CD4-positive, alpha-beta T cell treated with Interleukin-10 for 1 hour (primary cell): ENCODE data around the gene SMIM38.

Experiments
- DNase-seq: peaks from one replicate; pipeline ENCODE4 v3.0.0-alpha.2; 2020

SMIM38 gene

DNA sequence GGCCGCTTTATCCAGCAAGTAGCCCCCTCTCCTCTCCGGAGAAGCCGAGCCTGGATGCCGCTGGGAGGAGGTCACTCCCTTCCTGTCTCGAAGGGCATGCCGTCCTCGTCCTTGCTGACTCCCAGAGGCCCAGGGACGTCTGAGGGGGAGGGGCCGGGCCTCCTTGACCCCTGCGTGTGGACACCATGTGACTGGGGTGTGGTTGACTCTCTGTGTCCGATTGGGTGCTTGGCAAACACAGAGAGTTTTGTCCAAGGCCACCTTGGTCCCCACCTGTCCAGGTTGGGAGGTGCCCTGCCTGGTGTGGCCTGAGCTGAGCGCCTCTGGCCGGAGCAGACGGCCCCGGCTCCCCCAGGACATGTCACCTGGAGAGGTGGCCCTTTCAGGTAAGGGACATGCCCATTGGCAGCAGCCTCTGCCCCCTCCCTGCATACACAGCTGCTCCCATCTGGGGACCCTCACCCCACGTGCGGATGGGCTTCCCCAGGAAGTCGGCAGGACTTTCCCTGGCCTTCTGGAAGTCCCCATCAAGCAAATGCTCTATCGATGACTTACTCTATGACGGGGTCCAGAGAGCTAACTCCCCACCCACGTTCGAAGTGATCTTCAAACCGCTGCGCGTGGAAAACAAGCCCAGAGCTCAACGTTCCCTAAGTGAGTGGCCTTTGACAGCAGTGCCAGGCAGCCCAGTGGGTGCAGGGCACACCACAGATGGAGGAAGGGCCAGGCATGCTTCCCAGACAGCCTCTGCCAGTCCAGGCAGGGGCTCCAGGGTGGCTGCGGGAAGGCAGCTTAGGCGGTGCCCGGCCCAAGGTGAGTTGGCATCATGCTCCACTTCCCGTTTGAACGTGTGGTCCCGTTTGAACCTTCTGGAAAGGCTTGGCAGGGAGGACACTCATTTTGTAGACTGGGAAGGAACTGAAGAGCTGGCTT lies at the start of gene SMIM38:
Gene SMIM38 (plus strand): TSS at position 634 of the 933 bp plus-strand sequence. CDS start 1,912 bp downstream, outside the sequence.
- no peak for DNase-seq

DNA sequence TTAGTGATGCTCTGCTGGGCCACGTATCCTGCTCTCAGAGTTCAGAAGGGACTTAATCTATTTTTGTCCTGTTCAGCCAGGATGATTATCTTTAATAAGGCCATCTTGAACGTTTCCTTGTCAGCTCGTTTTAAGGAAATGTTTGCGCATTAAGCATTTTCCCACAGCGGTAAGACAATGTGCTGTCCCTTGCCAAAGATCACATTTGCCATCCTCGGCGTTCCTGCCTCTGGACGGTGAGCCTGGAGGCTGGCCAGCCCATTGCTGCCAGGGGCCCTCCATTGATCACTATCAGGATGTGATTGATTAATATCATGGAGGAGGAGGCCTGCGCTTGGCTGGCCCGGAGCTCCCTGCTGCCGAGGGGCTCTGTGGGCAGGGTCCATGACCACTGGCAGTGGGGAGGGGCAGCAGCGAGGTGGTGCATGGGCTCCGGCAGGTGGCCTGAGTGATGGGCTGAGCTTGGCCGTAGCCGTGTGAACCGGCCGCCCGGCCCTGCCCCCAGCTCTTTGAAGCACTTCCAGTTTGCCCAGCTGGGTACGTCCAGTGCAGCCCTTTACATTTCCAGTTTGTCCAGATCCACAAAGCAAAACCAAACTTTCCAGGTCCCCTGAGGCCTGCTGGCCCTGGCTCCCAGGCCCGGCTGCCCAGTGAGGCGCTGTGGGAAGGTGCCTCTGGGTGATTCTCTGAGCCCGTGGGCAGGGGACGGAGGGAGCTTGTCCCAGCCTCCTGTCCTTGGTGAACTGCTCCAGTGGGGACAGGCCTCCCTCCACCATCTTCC lies 49.5 kb upstream of the SMIM38 start:
- DNase-seq: no peak

DNA sequence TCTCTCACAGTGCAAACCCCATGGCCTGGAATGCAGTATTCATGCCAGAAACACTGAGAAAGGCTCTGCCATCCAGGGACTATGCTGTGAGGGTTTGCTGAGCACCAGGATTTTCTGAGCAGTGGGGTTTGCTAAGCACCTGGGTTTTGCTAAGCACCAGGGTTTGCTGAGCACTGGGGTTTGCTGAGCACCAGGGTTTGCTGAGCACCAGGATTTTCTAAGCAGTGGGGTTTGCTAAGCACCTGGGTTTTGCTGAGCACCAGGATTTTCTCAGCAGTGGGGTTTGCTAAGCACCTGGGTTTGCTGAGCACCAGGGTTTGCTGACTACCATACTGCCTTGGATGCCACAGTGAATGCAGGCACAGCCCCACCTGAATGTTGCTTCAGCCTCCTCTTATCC lies 48.3 kb upstream of the SMIM38 start:
- DNase-seq: no peak

DNA sequence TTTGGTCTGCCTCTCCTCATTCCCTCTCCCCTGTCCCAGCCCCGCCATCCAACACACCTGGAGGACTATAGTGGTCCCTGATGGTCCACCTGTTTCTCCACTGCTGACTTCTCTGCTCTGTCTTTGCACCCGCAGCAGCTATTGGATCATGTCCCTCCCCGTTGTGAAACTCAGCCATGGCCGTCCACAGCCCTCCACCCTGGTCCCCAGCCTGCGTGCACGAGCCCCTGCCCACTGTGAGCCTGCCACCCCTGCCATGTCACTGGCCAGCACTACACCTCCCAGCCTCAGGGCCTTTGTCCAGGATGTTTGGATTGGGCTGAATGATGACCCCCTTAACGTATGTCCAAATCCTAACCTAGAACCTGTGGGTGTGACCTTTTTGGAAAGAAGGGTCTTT lies 47.7 kb upstream of the SMIM38 start:
- no peak for DNase-seq

DNA sequence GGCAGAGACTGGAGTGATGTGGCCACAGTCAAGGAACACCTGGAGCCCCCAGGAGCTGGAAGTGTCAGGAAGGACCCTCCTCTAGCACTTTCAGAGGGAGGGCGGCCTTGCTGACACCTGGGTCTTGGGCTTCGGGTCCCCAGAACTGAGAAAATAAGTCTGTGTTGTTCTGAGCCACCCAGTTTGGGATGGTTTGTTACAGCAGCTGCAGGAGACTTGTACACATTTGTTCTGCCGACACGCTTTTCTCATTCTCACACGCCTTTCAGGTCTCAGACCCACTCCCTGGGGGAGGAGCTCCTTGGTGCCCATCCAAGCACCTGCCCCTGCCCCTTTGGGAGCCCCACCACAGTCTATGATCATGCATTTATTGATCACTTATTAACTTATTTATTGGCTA lies 47.2 kb upstream of the SMIM38 start:
- no peak for DNase-seq

DNA sequence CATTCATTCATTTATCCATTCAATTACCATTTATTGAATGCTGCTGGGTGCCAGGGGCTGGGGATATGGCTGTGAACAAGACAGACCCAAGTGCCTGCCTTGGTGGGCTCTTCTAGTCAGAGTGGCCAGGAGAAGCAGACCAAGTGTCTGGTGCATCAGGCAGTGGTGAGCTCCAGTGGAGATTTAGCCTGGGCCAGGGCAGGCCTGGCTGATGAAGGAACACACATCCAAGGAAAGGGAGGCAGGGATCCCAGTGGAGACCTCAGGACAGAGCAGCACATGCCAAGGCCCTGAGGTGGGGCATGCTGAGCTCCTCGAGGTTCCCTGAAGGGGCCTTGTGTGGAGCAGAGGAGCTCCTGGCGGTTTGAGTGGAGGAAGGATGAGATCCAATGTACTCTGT lies 46.6 kb upstream of the SMIM38 start:
- no peak for DNase-seq

DNA sequence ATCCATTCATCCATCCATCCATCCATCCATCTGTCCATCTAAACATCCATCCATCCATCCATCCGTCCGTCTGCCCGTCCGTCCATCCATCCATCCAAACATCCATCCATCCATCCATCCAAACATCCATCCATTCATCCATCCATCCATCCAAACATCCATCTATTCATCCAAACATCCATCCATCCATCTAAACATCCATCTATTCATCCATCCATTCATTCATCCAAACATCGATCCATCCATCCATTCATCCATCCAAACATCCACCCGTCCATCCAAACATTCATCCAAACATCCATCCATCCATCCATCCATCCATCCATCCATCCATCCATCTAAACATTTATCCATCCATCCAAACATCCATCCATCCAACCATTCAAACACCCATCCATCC lies 45.3 kb upstream of the SMIM38 start:
- DNase-seq: no peak

DNA sequence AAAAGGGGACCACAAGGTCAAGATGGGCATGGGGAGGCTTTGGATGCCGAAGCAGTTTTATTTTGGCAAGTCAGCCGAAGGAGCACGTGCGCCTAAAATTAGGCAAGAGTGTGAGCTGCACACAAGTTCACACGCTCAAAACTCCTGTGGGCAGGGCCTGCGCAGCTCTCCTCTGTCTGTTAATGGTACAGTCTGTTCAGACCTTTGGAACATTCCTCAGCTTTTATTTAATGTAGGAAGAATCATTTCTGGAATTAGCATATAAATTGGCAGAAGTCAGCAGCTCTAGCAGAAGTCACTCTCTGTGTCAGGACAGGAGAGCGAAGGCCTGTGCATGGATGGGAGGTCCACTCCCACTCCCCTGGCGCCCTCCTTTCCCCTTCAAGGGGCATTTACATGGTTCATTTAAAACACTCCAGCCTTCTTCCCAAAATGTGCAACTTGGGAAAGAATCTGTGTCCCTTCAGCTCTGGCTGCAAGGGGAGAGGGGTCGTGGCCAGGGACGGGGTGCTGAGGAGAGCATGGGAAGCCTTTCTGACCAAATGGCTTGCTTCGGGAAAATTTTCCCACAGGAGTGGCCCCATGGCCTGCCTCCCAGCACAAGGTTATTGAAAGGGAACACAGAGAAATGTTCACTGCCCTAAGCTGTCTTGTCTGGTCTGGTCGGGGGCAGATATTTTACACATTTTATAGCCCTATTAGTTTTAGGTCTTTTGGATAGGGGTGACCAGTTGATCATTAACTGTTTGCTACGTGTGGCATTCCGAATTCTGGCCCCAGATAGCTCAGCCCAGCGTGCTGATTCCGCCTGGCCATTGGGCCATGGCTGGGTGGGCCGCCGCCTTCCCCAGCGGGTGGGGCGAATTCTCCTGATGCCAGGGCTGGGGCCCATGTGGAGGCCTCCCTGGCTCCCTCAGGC lies 43.9 kb upstream of the SMIM38 start:
- DNase-seq: no peak

DNA sequence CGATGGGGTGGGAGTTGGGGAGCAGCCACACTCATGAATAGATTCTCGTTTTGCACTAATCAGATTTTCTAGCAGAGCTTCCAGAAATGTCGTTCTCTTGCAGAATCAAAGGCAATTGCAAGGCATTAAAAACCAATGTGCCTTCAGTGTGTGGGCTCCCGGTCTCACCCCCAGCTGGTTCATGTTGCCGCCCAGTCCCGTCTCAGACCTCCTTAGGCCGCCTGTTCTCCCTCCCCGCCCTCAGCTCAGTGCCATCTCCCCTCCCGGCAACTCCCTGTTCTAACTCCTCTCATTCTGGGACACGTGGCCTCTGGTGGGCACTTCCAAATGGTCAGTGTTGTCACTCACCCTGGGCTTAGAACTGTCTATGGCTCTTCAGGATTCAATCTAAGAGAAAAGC lies 42.5 kb upstream of the SMIM38 start:
- no peak for DNase-seq

DNA sequence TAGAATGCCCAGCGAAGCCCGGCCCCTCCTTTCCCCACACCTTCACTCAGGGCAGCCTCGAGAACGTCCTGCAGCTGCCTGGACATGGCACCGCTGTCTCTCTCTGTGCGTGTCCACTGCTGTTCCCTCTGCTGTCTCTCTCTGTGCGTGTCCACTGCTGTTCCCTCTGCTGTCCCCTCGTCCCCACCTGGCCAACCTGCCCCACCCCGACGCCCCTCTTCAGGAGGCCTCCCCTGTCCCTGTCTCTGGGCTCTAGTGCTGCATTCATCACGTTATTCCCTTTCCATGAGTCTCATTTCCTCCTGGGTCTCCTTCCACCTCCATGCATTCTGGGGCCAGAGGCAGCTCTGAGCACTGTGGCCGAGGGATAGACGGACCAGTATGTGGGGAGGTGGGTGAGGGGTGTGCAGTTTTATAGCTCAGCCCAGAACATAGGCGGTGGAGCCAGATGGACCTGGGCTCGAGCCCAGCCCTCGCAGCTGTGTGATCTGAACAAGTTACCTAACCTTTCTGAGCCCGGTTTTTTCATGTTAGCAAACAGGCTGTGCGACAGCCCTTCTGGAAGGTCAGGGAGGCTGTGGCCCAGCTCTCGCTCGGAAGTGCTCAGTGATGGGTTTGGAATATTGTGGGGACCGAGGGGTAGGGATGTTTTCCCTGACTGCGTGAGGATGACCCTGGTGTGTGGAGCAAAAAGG lies 41.9 kb upstream of the SMIM38 start:
- DNase-seq: no peak

DNA sequence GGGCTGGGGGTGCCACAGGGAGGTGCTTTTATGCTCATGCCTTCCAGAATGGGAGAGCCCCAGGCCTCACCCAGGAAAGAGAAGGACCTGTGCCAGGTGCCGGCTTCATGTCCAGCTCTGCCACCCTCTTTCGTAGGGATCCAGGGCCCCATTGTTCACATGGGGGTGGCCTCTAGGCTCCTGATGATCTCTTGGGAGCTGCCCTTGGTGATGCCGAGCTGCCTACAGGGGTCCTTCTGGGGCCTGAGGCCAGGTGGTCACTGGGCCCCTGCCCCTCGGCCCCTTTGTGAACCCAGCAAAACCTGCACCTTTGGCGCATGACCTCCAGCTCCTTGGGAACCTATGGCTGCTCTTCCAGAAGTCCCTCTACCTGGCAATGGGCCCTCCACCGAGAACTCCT lies 41.4 kb upstream of the SMIM38 start:
- DNase-seq: no peak

DNA sequence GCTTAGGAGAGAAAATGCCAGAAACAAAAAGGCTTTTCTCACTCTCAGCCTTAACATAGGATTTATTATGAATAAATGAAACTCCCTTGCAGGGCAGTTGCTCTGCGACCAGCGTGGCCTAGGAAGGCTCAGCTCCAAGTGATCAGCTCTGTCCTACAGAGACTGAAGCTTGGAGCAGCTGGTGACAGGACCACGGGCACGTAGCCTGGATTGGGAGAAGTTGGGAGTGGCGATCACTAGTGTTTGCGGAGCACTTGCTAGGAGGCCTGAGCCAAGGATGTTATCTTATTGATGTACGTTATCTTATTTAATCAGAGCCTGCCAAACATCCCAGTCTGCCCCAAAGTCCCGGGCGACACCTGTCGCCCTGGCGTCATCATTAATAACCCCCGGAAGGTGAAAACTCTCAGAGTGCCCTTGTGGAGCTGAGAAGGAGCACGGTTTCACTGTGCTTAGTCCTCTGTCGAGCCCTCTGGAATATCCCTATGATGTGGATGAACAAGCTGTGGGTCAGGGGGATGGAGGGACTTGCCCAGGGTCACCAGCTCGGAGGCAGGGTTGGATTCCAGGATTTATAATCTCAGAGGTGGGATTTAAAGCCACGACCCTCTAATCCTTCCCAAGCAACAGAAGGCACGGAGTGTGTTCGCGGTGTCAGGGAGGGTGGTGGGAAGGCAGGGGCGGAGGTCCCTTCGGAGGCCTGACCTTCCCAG lies 40.8 kb upstream of the SMIM38 start:
- DNase-seq: no peak

DNA sequence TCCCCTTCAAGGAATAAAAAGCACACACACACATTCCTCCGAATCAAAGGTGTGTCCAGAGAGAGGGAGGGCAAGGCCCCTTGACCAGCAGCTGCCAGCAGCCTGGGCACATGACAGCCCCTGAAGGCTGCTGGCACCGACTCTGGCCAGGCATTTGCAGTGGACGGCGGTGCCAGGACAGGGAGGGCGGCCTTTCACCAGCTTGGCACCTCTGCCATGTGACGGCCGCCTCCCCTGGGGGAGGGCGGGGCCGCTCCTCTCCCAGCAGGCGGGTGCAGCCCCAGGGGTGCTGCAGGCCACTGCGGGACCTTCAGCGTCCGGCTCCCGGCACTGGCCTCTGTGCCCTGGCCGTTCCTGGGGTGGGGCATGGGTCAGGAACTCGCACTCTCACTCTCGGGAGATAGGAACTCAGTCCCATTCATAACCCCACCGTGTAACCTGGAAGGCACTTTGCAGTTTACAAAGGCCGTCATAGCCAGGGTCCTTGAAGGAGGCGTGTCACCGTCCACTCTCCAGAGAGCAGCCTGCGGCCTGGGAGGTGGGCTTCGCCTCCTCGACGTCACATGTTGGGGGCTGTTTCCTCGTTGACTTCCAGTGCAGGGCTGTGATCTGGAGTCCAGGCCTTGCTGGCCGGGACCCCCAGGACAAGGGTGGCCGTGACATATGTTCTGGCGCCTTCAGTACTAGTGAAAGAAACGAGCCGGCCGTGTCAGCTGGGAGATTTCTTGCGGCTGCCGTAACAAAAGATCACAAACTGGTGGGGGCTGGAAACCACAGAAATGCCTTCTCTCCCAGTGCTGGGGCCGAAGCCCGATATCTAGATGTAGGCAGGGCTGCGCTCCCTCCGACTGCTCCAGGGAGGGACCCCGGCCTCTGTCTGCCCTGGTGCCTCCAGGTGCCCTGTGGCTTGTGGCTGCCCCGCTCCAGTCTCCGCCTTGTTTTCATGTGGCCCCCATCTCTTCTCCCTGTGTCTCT lies 39.9 kb upstream of the SMIM38 start:
- DNase-seq: no peak

DNA sequence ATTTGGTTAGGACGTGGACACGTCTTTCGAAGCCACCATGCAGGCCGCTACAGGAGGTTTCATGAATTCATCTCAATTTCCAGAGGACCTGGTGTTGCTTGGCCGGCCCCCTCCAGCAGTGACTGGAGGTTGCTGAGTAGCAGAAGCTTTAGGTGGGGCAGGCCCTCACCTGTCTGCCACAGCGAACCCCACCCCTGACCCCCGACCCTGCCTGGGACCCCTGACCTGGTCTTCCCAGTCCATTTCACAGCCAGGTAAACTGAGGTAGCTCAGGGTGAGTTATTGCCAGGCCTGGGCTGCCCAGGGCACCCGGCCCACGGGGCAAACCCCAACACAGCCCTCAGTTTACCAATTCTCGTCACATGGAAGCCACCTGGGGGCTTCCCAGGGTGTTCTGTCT lies 39.1 kb upstream of the SMIM38 start:
- DNase-seq: no peak

DNA sequence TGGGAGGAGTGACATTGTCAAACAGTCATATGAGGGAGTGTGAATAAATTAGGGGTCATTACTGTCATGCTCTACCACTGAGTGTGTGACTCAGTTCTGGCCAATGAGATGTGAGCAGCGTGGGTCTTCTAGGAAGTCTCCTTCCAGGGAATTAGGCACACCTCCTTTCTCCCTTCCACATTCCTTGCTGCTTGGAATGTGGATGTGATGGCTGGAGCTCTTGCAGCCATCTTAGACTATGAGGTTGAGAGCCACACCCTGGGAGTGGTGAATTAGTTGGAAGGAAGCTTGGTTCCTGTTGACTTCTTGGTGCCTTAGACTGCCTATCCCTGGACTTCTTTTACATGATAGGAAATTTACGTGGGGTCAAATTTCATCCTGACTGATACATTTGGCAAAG lies 36.5 kb upstream of the SMIM38 start:
- no peak for DNase-seq

DNA sequence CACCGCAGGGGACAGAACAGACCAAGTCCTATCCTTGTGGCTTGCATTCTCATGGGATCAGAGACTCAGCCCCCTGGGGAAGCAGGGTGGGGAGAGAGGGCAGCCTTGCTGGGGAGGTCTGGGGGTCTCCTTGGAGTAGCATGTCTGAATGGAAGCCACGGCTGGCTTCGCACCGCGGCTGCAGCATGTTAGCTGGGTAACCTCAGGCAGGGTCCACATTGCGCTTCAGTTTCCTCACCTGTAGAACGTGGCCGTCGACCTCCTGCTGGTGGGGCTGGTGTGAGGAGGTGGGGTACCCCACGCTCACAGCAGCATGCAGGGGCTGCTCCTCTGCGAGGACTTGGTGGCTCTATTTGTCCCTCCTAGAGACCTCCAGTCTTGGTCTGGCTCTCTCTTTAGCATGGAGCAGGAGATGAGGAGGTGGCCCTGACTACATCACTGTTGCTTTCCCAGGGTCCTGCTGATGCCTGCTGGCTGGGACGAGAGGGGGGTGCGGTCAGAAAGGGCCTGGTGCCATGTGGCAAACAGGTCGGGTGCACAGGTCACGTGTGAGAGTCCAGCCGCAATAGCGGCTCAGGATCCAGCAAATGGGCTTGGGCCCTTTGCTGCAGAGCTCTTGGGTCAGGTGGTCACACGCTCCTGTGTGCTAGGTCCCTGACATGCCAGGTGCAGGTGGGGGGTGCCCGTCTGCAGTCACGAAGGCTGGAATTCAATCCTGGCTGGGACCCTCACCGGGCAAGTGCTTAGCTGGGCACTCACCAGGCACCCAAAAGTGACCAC lies 35.4 kb upstream of the SMIM38 start:
- DNase-seq: no peak

DNA sequence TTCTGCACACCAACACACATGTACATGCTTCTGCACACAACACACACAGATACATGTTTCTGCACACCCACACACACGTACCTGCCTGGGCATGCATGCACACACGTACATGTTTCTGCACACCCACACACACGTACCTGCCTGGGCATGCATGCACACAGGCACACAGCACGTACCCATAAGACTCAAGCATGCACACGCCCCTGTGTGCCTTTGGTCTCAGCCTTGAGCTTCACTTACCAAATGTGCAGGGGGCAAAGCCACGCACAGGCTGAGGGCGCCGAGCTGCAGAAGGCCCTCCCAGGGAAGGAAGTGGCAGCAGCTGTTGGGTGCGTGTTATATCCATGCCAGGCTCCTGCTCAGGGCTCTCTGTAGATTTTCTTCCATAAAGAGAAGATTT lies 34.7 kb upstream of the SMIM38 start:
- no peak for DNase-seq

DNA sequence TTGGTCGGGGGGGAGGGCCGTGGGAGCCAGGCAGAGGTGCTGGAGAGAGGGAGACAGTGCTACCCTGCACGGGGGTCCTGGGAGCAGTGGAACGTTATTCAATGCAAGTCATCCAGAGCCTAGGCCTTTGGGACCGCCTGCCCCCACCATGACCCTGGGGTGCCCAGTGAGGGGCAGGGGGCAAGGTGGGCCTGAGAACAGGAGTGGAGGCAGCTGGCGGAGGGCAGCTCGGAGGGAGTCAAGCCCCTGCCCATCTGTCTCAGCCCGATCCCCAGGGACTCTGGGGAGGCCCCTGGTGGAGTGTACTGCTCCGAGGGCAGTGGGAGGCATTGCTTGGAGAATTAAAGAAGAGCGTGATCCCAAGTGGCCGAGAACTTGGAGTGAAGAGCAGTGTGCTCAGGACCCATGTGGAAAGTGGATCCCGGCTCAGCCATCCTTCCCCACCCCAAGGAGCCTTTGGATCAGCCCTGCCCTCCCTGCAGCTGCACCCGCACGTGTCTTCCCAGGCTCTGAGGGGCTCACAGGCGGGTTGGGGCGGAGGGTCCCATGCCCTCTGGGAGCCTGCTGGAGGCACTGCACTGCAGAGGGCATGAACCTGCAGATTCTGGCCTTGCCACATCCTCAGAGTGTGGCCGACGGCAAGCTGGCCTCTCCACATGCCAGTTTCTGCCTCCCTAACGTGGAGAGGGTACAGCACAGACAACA lies 34.0 kb upstream of the SMIM38 start:
- DNase-seq: no peak

DNA sequence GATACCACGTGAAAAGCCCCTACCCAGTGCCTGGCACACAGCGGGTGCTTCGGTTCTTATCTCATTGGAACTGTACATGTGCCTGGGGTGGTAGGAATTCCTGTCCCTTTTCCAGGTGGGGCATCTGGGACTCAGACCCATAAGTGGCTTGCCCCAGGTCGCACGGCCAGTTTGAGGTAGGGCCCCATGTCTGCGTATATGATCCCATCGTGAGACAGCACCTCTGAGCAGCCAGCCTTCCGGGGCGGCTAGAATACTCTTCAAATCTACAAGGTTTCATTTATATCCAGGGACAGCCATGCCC lies 33.5 kb upstream of the SMIM38 start:
- DNase-seq: no peak
